ENCODE results near the gene FER. TPM values are rescaled to one million over a fixed set of nuclear protein-coding genes. Genes with fewer than 3 reads are reported as not detected.

Gene FER
- total RNA-seq, 1 experiment from 2014 or later: 22.1 TPM

DNA sequence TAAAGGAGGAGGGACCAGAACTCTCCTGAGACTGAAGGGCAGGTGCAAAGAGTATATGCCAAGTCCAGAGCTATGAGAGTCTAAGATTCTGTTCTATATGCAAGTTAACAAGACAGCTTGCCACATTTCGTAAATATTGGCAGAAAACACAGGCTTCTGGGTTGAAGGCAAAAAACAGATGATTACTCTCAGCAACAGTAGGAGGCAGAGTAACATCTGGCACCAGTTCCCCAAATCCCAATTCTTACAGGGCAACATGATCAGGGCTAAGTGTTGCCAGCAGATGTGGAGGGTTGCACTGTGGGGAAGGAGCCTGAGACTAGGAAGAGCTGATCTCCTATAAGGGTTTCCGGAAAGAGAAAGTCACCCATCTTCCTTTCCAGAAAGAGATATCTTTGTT is 482.7 kb downstream of the FER start:
- H3K27ac ChIP-seq (ENCODE audit: low read length): no peak overlapping the region
- ChIA-PET CTCF (no interaction called here), POLR2A (no interaction called here)
- ATAC-seq (no peak), DNase-seq (ENCODE audit: low read depth, low spot score) (no peak)
- BruUV-seq (replicated peaks): no TSS peak
- TF ChIP-seq CTCF (IDR thresholded peaks at IDR 0.05): no peak
- no peak for TF ChIP-seq TCF7L2 (IDR thresholded peaks at IDR 0.05; ENCODE audit: low read depth, low read length)
- TF ChIP-seq SIN3A (IDR thresholded peaks at IDR 0.05; ENCODE audit: borderline replicate concordance, insufficient read depth, low read depth, low read length): no peak
- TF ChIP-seq REST (IDR thresholded peaks at IDR 0.05; ENCODE audit: insufficient read depth in 1 of 2, low read depth in 2 of 2, low read length in 1 of 2): no peak
- TF ChIP-seq POLR2AphosphoS5 (IDR thresholded peaks at IDR 0.05; ENCODE audit: low read depth, low read length): no peak
- intact Hi-C loops (cut with micrococcal nuclease; ENCODE audit: unreplicated experiment) (no loop called here), in situ Hi-C loops (cut with HindIII; ENCODE audit: low pct_unique_long_range_greater_than_20kb, low sequenced_read_pairs) (no loop called here)
- H3K4me3 ChIP-seq (ENCODE audit: low read depth in 2 of 2, low read length in 2 of 2): no peak overlapping the region
- H3K36me3 ChIP-seq (ENCODE audit: control insufficient read depth, insufficient read depth, low read length): no peaks in the 10 kb centered on the region
- H3K9me3 ChIP-seq (ENCODE audit: control insufficient read depth, insufficient read depth, low read depth, low read length): no peaks in the 10 kb centered on the region
- H3K27me3 ChIP-seq (ENCODE audit: control insufficient read depth, insufficient read depth, low read length): no peaks in the 10 kb centered on the region
- H3K4me1 ChIP-seq (ENCODE audit: control insufficient read depth, insufficient read depth, low read length): no peaks in the 10 kb centered on the region

- POLR2A ChIA-PET: no interaction called here
- CTCF ChIA-PET: no interaction called here
- no peaks in the 10 kb centered on the region for H3K27me3 ChIP-seq (ENCODE audit: control insufficient read depth, insufficient read depth, low read length)
- H3K27ac ChIP-seq (ENCODE audit: low read length): no peak overlapping the region
- no peaks in the 10 kb centered on the region for H3K9me3 ChIP-seq (ENCODE audit: control insufficient read depth, insufficient read depth, low read depth, low read length)
- intact Hi-C loops (cut with micrococcal nuclease; ENCODE audit: unreplicated experiment): no loop called here
- no peaks in the 10 kb centered on the region for H3K4me1 ChIP-seq (ENCODE audit: control insufficient read depth, insufficient read depth, low read length)
- no peak for TF ChIP-seq REST (IDR thresholded peaks at IDR 0.05; ENCODE audit: insufficient read depth in 1 of 2, low read depth in 2 of 2, low read length in 1 of 2)
- TF ChIP-seq POLR2AphosphoS5 (IDR thresholded peaks at IDR 0.05; ENCODE audit: low read depth, low read length): no peak
- no peak for TF ChIP-seq CTCF (IDR thresholded peaks at IDR 0.05)
- TF ChIP-seq TCF7L2 (IDR thresholded peaks at IDR 0.05; ENCODE audit: low read depth, low read length): no peak
- no peak for TF ChIP-seq SIN3A (IDR thresholded peaks at IDR 0.05; ENCODE audit: borderline replicate concordance, insufficient read depth, low read depth, low read length)
- H3K36me3 ChIP-seq (ENCODE audit: control insufficient read depth, insufficient read depth, low read length): no peaks in the 10 kb centered on the region
- no peak overlapping the region for H3K4me3 ChIP-seq (ENCODE audit: low read depth in 2 of 2, low read length in 2 of 2)
- DNase-seq (ENCODE audit: low read depth, low spot score) (no peak), ATAC-seq (no peak)
- BruUV-seq (replicated peaks): no TSS peak
- in situ Hi-C loops (cut with HindIII; ENCODE audit: low pct_unique_long_range_greater_than_20kb, low sequenced_read_pairs): no loop called here
Observed at GRCh38 chr5:109231331-109231730, 483.6 kb downstream of the FER start.

Measured in Panc1 (cell line).